Measurements from ENCODE around the gene CLIC1. TPM values are rescaled to one million over a fixed set of nuclear protein-coding genes. Genes with fewer than 3 reads are reported as not detected.

Gene CLIC1
- total RNA-seq, 2 experiments from 2014 or later: 357 to 438 TPM

DNA sequence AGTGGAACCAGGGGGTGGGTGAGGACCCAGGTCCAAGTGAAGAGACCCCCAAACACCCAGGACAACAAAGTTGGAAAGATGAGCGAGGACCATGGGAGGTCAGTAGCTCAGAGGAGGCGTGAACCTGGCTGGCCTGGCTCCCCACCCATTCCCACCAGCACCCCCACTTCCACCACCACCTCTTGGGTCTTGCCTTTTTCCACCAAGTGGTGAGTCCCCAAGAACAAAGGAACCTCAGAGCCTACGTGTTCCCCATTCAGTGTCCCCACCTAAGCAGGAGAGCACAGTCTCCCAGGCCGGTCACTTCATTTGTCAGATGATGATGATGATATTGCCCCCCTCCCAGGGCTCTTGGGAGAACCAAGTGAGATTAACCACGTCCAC is 41.3 kb upstream of the CLIC1 start:
- POLR2A ChIA-PET: no interaction called here
- Mint-ChIP-seq H3K4me1 (peaks cover 31% of the 10 kb centered on the region), H3K4me3 (no peak overlapping the region), H3K9me3 (ENCODE audit: low read depth) (no peaks in the 10 kb centered on the region), H3K36me3 (ENCODE audit: low read depth) (peaks cover 38% of the 10 kb centered on the region), H3K27me3 (no peaks in the 10 kb centered on the region), H3K27ac (peak overlapping the region; percentile 47)
- no peak for DNase-seq
- no peak for ATAC-seq
- intact Hi-C loops (cut with DNase I, micrococcal nuclease): no loop called here
- CTCF ChIA-PET: interaction anchor here (0.6 to 1.2 kb wide), 6 partner anchors 13 to 197 kb away, joined by 3 to 4 read pairs (median 3); no protein-coding TSS in a partner anchor

DNA sequence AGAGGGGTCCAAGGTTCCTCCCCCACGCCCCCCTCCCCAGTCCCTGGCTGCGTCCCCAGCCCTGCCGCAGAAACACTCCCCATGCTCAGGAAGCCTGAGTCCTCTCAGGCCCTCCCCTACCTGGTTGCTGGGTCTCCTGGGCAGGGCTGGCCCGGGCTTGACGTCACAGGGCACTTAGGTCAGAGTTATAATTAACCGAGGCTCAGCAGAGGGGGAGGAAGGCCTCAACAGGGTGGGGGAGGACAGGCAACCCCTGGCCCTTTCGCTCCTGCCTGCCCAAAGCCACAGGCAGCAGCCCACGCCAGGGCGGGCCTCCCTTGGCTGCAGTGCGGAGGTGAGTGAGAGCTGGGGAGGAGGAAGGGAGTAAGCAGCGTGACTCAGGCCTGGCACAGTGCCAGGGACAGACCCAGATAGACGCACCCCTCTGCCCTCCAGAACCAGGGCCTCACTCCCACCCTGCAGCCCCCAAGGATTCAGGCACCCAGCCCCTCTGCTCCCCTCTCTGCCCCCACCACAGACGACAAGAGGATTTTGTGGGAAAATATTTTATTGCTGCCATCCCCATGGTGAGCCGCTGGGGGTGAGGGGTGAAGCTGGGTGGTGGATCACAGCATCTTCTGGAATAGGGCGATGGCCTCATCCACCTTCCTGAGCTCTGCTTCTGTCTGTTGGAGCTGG is 40.8 kb upstream of the CLIC1 start, which contains the start of gene VWA7:
TSS of gene VWA7 (minus strand) at position 340 of the 678 bp plus-strand sequence. CDS start 549 bp downstream, outside the sequence.
- intact Hi-C loops (cut with DNase I, micrococcal nuclease): no loop called here
- H3K27me3 Mint-ChIP-seq: no peaks in the 10 kb centered on the region

DNA sequence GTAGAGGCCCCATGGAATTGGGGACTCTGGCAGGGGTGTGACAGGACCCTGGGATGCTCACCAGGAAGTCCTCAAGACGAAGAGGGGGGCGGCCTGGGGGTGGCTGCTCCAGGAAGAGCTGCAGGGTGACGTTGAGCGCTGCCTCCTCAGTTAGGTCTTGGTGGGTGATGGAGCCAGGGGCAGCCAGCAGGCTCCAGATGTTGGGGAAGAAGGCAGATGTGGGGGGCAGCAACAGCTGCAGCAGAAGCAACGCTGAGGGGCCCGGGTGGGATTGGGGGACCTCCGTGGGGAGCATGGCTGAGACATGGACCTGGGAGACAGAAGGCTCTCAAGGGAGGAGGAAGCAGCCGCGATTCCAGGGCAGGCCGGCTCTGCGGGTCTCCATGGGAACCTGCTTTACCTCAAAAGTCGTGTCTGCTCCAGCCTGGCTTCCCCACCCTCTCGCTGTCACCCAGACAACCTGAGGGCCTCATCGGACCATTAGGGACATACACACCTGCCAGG is 40.2 kb upstream of the CLIC1 start:
- H3K9me3 Mint-ChIP-seq (ENCODE audit: low read depth): no peaks in the 10 kb centered on the region
- peaks cover 38% of the 10 kb centered on the region for H3K4me1 Mint-ChIP-seq
- no peak overlapping the region for H3K4me3 Mint-ChIP-seq
- H3K36me3 Mint-ChIP-seq (ENCODE audit: low read depth): peaks cover 27% of the 10 kb centered on the region
- H3K27me3 Mint-ChIP-seq: no peaks in the 10 kb centered on the region
- intact Hi-C loops (cut with DNase I, micrococcal nuclease): no loop called here
- ATAC-seq (peak; percentile 5), DNase-seq (no peak)
- CTCF ChIA-PET: interaction anchor here (0.8 kb wide), 1 partner anchor 54 kb away, joined by 3 read pairs; no protein-coding TSS in a partner anchor
- POLR2A ChIA-PET: no interaction called here
- H3K27ac Mint-ChIP-seq: no peak overlapping the region

More for the DNA sequence above, 40.8 kb upstream of the CLIC1 start, which contains the start of gene VWA7:
- Mint-ChIP-seq H3K36me3 (ENCODE audit: low read depth) (peaks cover 33% of the 10 kb centered on the region), H3K4me1 (peaks cover 36% of the 10 kb centered on the region), H3K27ac (peak within 1 kb of the TSS; percentile 47), H3K4me3 (no peak within 1 kb of the TSS), H3K9me3 (ENCODE audit: low read depth) (no peaks in the 10 kb centered on the region)
- ATAC-seq (peak; percentile 93), DNase-seq (peak; percentile 90)
- CTCF ChIA-PET: interaction anchor here (0.7 to 1.2 kb wide), 6 partner anchors 14 to 197 kb away, joined by 3 to 4 read pairs (median 3); no protein-coding TSS in a partner anchor
- POLR2A ChIA-PET: no interaction called here

DNA sequence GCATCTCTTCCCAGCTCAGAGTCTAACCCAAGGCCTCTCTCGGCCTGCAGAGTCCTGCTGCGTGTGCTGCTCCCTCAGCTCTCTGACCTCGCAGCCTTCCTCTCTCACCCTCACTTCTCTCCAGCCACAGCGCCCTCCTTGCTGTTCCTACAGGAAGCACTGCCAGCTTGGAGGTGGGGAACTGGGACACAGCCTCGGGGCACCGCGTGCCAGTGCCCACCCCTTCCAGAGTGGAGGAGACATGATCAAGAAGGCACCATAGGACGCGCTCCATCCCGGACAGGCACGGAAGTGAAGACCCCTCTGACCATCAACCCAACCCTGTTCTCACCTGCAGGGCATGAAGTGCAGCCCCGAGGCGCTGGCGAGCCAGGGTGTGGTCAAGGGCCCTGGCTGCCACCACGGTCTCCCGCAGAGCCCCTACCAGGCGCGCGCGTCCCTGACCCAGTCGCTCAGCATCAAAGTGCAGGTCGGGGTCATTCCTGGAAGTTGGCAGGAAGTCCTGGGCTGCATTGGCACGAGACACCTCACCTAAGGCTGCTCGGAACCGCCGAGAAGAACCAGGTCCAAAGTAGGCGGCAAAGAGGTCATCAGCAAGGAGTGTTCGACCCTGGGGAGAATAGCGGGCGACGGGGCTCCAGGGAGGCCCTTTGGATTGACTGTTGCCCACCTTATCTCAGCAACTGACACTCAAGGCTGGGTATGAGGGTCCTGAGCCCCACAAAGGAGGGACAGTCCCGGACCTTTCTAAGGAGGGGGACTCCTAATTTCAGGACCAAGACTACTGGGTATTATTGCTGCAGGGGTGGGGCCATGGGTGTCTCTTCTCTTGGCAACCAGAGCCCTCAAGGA is 39.5 kb upstream of the CLIC1 start:
- ChIA-PET POLR2A (no interaction called here), CTCF (interaction anchor here (0.8 to 1.4 kb wide), 2 partner anchors 41 to 55 kb away, joined by 3 to 4 read pairs; no protein-coding TSS in a partner anchor)
- Mint-ChIP-seq H3K4me3 (no peak overlapping the region), H3K9me3 (ENCODE audit: low read depth) (no peaks in the 10 kb centered on the region), H3K27ac (peak overlapping the region; percentile 47), H3K4me1 (peaks cover 43% of the 10 kb centered on the region), H3K27me3 (no peaks in the 10 kb centered on the region), H3K36me3 (ENCODE audit: low read depth) (peaks cover 32% of the 10 kb centered on the region)
- intact Hi-C loops (cut with DNase I, micrococcal nuclease): no loop called here
- no peak for DNase-seq
- ATAC-seq: no peak

DNA sequence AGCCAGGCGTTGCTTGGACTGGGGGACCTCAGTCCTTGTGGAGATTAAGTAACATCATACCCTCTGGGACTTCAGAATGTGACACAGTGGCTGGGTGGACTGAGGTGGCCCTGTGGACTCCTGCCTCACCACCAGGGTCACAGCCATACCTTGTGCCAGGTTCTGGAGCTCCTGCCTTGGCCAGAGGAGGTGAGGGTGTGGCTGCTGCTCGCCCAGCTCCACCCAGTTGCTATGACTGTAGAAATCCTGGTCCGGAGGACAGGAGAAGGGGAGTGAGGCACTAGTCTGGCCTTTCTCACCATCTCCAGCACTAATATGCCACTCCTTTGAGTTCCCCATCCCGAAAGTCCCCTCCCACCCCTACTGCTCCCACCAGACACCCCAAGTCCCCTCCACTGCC is 38.9 kb upstream of the CLIC1 start:
- POLR2A ChIA-PET: no interaction called here
- peaks cover 43% of the 10 kb centered on the region for H3K4me1 Mint-ChIP-seq
- H3K9me3 Mint-ChIP-seq (ENCODE audit: low read depth): no peaks in the 10 kb centered on the region
- no peak overlapping the region for H3K4me3 Mint-ChIP-seq
- CTCF ChIA-PET: interaction anchor here (1.4 to 1.6 kb wide), 2 partner anchors 20 to 40 kb away, joined by 4 to 5 read pairs; partner anchors contain the start of gene VARS1
- H3K27ac Mint-ChIP-seq: no peak overlapping the region
- no peaks in the 10 kb centered on the region for H3K27me3 Mint-ChIP-seq
- ATAC-seq: no peak
- H3K36me3 Mint-ChIP-seq (ENCODE audit: low read depth): peaks cover 28% of the 10 kb centered on the region
- intact Hi-C loops (cut with DNase I, micrococcal nuclease): no loop called here
- DNase-seq: no peak

DNA sequence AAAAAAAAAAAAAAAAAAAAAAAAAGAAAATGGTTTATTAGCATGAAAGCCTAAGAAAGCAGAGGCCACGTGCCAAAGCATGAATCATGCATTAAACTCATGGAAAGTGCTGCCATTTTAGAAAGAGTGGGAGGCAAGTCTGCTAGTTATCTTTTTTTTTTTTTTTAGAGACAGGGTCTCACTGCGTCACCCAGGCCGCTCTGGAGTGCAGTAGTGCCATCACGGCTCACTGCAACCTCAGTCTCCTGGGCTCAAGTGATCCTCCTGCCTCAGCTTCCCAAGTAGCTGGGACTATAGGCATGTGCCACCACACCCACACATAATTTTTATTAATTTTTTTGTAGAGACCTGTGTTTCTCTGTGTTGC is 35.6 kb upstream of the CLIC1 start:
- H3K27ac Mint-ChIP-seq: no peak overlapping the region
- intact Hi-C loops (cut with DNase I, micrococcal nuclease): loop anchor here in 1 of 2 experiments (5.0 kb wide), 1 partner anchor 35 kb away; the partner anchor contains the start of gene CLIC1
- peaks cover 7% of the 10 kb centered on the region for H3K36me3 Mint-ChIP-seq (ENCODE audit: low read depth)
- CTCF ChIA-PET: interaction anchor here (1.0 kb wide), 1 partner anchor 31 kb away, joined by 3 read pairs; no protein-coding TSS in a partner anchor
- no peaks in the 10 kb centered on the region for H3K9me3 Mint-ChIP-seq (ENCODE audit: low read depth)
- ATAC-seq: peak; percentile 13
- no peaks in the 10 kb centered on the region for H3K27me3 Mint-ChIP-seq
- H3K4me1 Mint-ChIP-seq: peaks cover 33% of the 10 kb centered on the region
- DNase-seq: peak; percentile 52
- H3K4me3 Mint-ChIP-seq: no peak overlapping the region
- POLR2A ChIA-PET: no interaction called here

DNA sequence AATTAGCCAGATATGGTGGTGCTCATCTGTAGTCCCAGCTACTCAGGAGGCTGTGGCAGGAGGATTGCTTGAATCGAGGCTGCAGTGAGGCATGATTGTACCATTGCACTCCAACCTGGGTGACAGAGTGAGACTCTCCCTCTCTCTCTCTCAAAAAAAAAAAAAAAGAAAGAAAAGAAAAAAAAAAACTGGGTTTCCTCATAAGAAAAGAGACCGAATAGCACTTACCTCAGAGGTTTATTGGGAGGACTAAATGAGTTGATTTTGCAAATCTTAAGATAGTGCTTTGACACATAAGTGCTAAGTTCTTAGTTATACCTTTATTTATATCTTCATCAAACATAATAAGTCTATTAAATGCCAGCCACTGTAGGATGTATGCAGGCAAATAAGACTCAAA is 34.5 kb upstream of the CLIC1 start:
- intact Hi-C loops (cut with DNase I, micrococcal nuclease): loop anchor here in 1 of 2 experiments (5.0 kb wide), 1 partner anchor 34 kb away; the partner anchor contains the start of gene CLIC1
- ChIA-PET CTCF (interaction anchor here (0.6 to 2.6 kb wide), 10 partner anchors 28 to 470 kb away, joined by 3 to 15 read pairs (median 4); partner anchors contain the start of genes DDAH2, LSM2, LY6G6F and MSH5), POLR2A (no interaction called here)
- Mint-ChIP-seq H3K27ac (peak overlapping the region; percentile 14), H3K9me3 (ENCODE audit: low read depth) (no peaks in the 10 kb centered on the region), H3K4me3 (no peak overlapping the region), H3K4me1 (peaks cover 24% of the 10 kb centered on the region), H3K36me3 (ENCODE audit: low read depth) (peaks cover 7% of the 10 kb centered on the region), H3K27me3 (no peaks in the 10 kb centered on the region)
- no peak for DNase-seq
- no peak for ATAC-seq

DNA sequence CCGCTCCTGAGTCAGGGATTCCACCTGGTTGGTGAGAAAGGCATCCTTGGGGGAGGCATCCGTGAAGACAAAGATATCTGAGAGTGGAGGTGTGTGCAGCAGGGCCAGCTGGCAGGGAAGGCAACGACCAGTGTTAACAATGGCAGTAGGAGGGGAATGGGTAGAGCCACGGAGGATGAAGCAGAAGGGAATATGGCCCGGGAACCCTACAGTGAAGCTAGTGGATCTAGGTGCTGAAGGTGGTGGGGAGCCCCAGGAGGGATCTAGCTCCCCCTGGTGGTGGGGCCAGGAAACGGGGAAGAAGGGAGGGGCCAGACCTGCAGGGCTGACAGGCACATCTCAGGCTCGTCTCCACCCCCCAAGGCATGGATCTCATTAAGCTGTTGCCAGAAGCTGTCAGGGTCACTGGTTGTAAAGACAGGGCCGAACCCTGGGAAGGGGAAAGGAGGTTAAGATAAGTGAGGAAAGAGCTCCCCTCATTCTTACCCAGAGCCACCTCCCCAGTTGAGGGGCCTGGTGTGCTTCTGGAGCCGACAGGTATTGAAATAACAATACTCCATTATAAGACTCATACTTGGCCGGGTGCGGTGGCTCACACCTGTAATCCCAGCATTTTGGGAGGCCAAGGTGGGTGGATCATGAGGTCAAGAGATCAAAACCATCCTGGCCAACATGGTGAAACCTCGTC is 33.5 kb upstream of the CLIC1 start:
- intact Hi-C loops (cut with DNase I, micrococcal nuclease): loop anchor here (1.0 to 5.0 kb wide), 3 partner anchors 33 to 90 kb away; partner anchors contain the start of genes CLIC1 (in 1 of the 2) and DDAH2 (in 1 of the 2)
- H3K36me3 Mint-ChIP-seq (ENCODE audit: low read depth): peaks cover 7% of the 10 kb centered on the region
- H3K4me3 Mint-ChIP-seq: no peak overlapping the region
- H3K9me3 Mint-ChIP-seq (ENCODE audit: low read depth): no peaks in the 10 kb centered on the region
- CTCF ChIA-PET: interaction anchor here (0.6 to 2.6 kb wide), 31 partner anchors 10 to 464 kb away, joined by 3 to 15 read pairs (median 4); partner anchors contain the start of genes DDAH2, LSM2, LY6G6D and LY6G6F
- H3K27ac Mint-ChIP-seq: peak overlapping the region; percentile 80
- POLR2A ChIA-PET: interaction anchor here (0.6 to 1.4 kb wide), 4 partner anchors 30 to 69 kb away, joined by 3 to 6 read pairs (median 4); partner anchors contain the start of gene MSH5
- DNase-seq: peak; percentile 91
- peaks cover 19% of the 10 kb centered on the region for H3K4me1 Mint-ChIP-seq
- H3K27me3 Mint-ChIP-seq: no peaks in the 10 kb centered on the region
- ATAC-seq: peak; percentile 88

DNA sequence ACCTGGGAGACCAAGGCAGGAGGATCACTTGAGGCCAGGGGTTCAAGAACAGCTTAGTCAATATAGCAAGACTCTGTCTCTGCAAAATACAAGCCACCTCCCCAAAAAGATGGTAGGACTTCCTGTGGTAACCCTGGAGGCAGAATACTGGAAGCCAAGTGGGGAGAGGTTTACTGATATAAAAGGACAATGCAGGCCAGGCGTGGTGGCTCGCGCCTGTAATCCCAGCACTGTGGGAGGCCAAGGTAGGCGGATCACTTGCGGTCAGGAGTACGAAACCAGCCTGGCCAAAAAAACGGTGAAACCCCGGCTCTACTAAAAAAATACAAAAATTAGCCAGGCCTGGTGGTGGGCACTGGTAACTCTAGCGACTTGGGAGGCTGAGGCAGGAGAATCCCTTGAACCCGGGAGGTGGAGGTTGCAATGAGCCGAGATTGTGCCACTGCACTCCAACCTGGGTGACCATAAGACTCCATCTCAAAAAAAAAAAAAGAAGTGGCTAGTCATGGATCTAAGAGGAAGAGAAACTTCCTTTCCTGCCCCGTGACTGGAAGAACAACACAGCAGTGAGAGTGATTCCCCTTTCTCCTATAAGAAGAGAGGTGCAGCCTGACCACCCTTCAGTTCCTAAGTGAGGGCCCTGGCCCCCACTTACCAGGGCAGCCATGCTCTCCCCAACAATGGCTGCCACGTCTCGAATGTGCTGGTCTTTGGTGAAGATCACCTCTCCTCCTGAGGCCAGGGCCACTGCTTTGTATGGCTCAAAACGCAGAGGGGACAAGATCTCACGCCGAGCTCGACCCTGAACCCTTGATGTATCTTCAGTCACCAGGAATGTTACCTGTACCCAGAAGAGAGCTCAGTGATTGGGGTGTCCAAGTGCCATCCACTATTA is 32.3 kb upstream of the CLIC1 start:
- POLR2A ChIA-PET: no interaction called here
- H3K36me3 Mint-ChIP-seq (ENCODE audit: low read depth): peaks cover 12% of the 10 kb centered on the region
- no peak overlapping the region for H3K4me3 Mint-ChIP-seq
- H3K9me3 Mint-ChIP-seq (ENCODE audit: low read depth): no peaks in the 10 kb centered on the region
- no peak overlapping the region for H3K27ac Mint-ChIP-seq
- ATAC-seq (no peak), DNase-seq (no peak)
- no peaks in the 10 kb centered on the region for H3K27me3 Mint-ChIP-seq
- H3K4me1 Mint-ChIP-seq: peaks cover 19% of the 10 kb centered on the region
- intact Hi-C loops (cut with DNase I, micrococcal nuclease): loop anchor here in 1 of 2 experiments (1.0 kb wide), 2 partner anchors 39 to 88 kb away; partner anchors contain the start of gene DDAH2
- CTCF ChIA-PET: interaction anchor here (0.6 to 2.6 kb wide), 13 partner anchors 9 to 130 kb away, joined by 3 to 15 read pairs (median 4); partner anchors contain the start of genes DDAH2 and MSH5

DNA sequence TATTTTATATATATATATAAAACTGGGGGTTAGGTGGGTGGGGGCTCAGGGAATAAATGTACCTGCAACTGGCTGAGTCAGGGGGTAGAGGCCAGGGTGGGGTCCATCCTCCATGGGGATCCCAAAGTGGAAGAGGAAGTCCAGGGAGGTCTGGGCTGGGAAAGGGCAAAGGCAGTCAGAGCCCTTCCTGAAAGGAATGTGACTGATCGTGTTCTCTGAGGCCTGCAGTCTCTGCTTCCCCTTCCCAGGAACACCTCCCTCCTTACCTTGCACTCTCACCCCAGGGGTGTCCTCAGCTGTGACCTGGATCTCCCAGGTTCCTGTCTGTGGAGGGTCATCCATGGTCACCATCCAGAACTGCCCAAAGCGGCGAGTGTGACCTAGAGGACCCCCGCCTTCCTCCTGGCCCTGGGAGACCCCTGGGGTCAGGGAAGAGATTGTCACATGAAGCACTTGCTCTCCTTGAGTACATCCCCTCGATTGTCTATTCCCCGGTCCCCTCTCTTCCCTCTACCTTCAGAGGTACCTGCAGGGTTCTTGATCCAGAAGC is 30.8 kb upstream of the CLIC1 start:
- no peak overlapping the region for H3K4me3 Mint-ChIP-seq
- H3K36me3 Mint-ChIP-seq (ENCODE audit: low read depth): peaks cover 16% of the 10 kb centered on the region
- no peak for DNase-seq
- H3K27ac Mint-ChIP-seq: no peak overlapping the region
- peaks cover 8% of the 10 kb centered on the region for H3K4me1 Mint-ChIP-seq
- ChIA-PET CTCF (no interaction called here), POLR2A (no interaction called here)
- intact Hi-C loops (cut with DNase I, micrococcal nuclease): no loop called here
- no peaks in the 10 kb centered on the region for H3K9me3 Mint-ChIP-seq (ENCODE audit: low read depth)
- H3K27me3 Mint-ChIP-seq: no peaks in the 10 kb centered on the region
- no peak for ATAC-seq
